K562 (cell line): ENCODE measurements around the gene RPP25. TPM values are rescaled to one million over a fixed set of nuclear protein-coding genes. Genes with fewer than 3 reads are reported as not detected.

ENCODE experiments used
- ATAC-seq: fragments of 200-7000 bp; cut with Tn5 transposase; 3 replicates; pipeline ENCODE4 v1.9.1; 2020; ENCODE audit warnings: moderate library complexity
- BruUV-seq: library from RNA; stranded (reverse); fragments of 400-500 nt; replicated peaks from 2 replicates; lab custom pipeline; 2021; lab: Mats Ljungman, UMichigan
- CTCF ChIA-PET: fragments of 300-600 bp; formaldehyde crosslinking; extraction: SDS; loops from one replicate; lab custom pipeline; 2021; ENCODE audit warnings: low intra/inter-chr PET ratio; lab: Yijun Ruan, JAX
- POLR2A ChIA-PET: fragments of 300-600, 350-650 bp; sonication (Branson Sonifier 250); formaldehyde crosslinking; extraction: SDS; loops from one replicate; lab custom pipeline; 2021; ENCODE audit warnings: antibody characterized with exemption, inconsistent platforms; lab: Yijun Ruan, JAX
- DNase-seq, 4 experiments: peaks; one replicate each; pipeline versions ENCODE4 v3.0.0 to v3.0.0-alpha.2; 2011 to 2018; ENCODE audit warnings: low spot score in 3 of 4, mixed read lengths in 3 of 4; ENCODE audit errors: extremely low read depth in 1 of 4
- FAIRE-seq: peaks from 2 replicates; lab custom pipeline; 2011; peaks lifted over from hg19 to GRCh38; lab: Jason Lieb, UNC
- H2AFZ ChIP-seq: 2 replicates; pipeline ENCODE4 v1.6.0; 2011; ENCODE audit warnings: low read depth, low read length, control low read depth, inconsistent platforms
- H3K27ac ChIP-seq: fragments of 200-600 bp; 3 replicates; pipeline ENCODE4 v1.8.0; 2011; ENCODE audit warnings: low read depth, mild to moderate bottlenecking, control low read depth, inconsistent platforms, low read length, moderate library complexity, mixed read lengths; ENCODE audit errors: extremely low read depth
- H3K27me3 ChIP-seq, 2 experiments: fragments of 300-600 bp in 1 of 2; 2 replicates in 1 of 2; 3 replicates in 1 of 2; pipeline versions ENCODE4 v1.6.0 to v1.8.0; 2011; ENCODE audit warnings: inconsistent platforms in 2 of 2, low read length in 2 of 2, mild to moderate bottlenecking in 1 of 2, mixed read lengths in 1 of 2, moderate library complexity in 1 of 2; ENCODE audit not compliant: control insufficient read depth in 2 of 2, insufficient read depth in 2 of 2
- H3K36me3 ChIP-seq: fragments of 300-600 bp; 3 replicates; pipeline ENCODE4 v1.8.0; 2011; ENCODE audit warnings: mild to moderate bottlenecking, low read length, inconsistent platforms; ENCODE audit not compliant: control insufficient read depth, insufficient read depth
- H3K4me1 ChIP-seq, 2 experiments: fragments of 200-600 bp in 1 of 2; replicated peaks in 1 of 2; 2 replicates in 1 of 2; 3 replicates in 1 of 2; pipeline versions ENCODE4 v1.5.1 to v1.8.0; 2011; ENCODE audit warnings: inconsistent platforms in 2 of 2, low read length in 2 of 2, mild to moderate bottlenecking in 1 of 2, mixed read lengths in 1 of 2, moderate library complexity in 1 of 2; ENCODE audit not compliant: control insufficient read depth in 2 of 2, insufficient read depth in 2 of 2
- H3K4me2 ChIP-seq: 2 replicates; pipeline ENCODE4 v1.6.1; 2011; ENCODE audit warnings: low read length, control low read depth, inconsistent platforms, mixed read lengths; ENCODE audit not compliant: insufficient read depth
- H3K4me3 ChIP-seq: fragments of 200-600 bp; sonication (generic), shearing (Covaris generic); 2 replicates; pipeline ENCODE4 v1.5.1; 2016; ENCODE audit warnings: control low read depth, inconsistent platforms
- H3K79me2 ChIP-seq: fragments of 200-600 bp; 3 replicates; pipeline ENCODE4 v1.8.0; 2011; ENCODE audit warnings: low read length, inconsistent platforms; ENCODE audit not compliant: control insufficient read depth, insufficient read depth
- H3K9ac ChIP-seq, 2 experiments: 2 replicates each; pipeline versions ENCODE4 v1.6.0 to v1.6.1; 2011; ENCODE audit warnings: low read depth in 2 of 2, low read length in 2 of 2, control low read depth in 1 of 2, inconsistent platforms in 1 of 2, mild to moderate bottlenecking in 1 of 2, mixed read lengths in 1 of 2; ENCODE audit not compliant: insufficient read depth in 1 of 2
- H3K9me1 ChIP-seq: one replicate; pipeline ENCODE4 v1.6.0; 2011; ENCODE audit warnings: inconsistent platforms, mild to moderate bottlenecking, low read length, moderate library complexity; ENCODE audit not compliant: control insufficient read depth, insufficient read depth
- H3K9me3 ChIP-seq: replicated peaks from 2 replicates; pipeline ENCODE4 v1.5.1; 2011; ENCODE audit warnings: low read depth, low read length, inconsistent platforms; ENCODE audit not compliant: control insufficient read depth, insufficient read depth
- H4K20me1 ChIP-seq: replicated peaks from 2 replicates; pipeline ENCODE4 v1.6.1; 2011; ENCODE audit warnings: low read length, inconsistent platforms, mixed read lengths; ENCODE audit not compliant: control insufficient read depth, insufficient read depth
- CREM ChIP-seq: IDR thresholded peaks from 2 replicates; pipeline ENCODE4 v1.6.1; 2014; ENCODE audit warnings: antibody characterized with exemption, low read depth
- ETS1 ChIP-seq: conservative IDR thresholded peaks from 2 replicates; pipeline ENCODE4 v1.6.1; 2011; ENCODE audit warnings: low read depth, mild to moderate bottlenecking, low read length; ENCODE audit not compliant: control insufficient read depth
- FOS ChIP-seq: IDR thresholded peaks from 3 replicates; pipeline ENCODE4 v1.6.1; 2011; ENCODE audit not compliant: insufficient read length; ENCODE audit errors: extremely low read depth
- FOXA1 ChIP-seq: fragments of 450-650 bp; IDR thresholded peaks from 2 replicates; pipeline ENCODE4 v1.6.1; 2016; ENCODE audit warnings: mild to moderate bottlenecking, borderline replicate concordance
- JUND ChIP-seq, 2 experiments: IDR thresholded peaks; 2 replicates in 1 of 2; 3 replicates in 1 of 2; pipeline ENCODE4 v1.6.1; 2011; ENCODE audit warnings: borderline replicate concordance in 2 of 2, low read depth in 2 of 2, low read length in 2 of 2, improper control_type of control experiment in 1 of 2, missing biosample characterization in 1 of 2, missing genetic modification characterization in 1 of 2, missing genetic modification reagents in 1 of 2
- NR2C2 ChIP-seq, 2 experiments: fragments of 200-800 bp in 1 of 2; sonication (Bioruptor generic) in 1 of 2; sonication (generic) in 1 of 2; formaldehyde crosslinking in 1 of 2; IDR thresholded peaks; 2 replicates each; pipeline versions ENCODE4 v1.6.1 to v1.8.0; 2016 to 2022; ENCODE audit warnings: mild to moderate bottlenecking in 1 of 2, missing compliant biosample characterization in 1 of 2, missing genetic modification characterization in 1 of 2, missing genetic modification reagents in 1 of 2
- NR4A1 ChIP-seq, 2 experiments: fragments of 250-450 bp in 1 of 2; fragments of 450-650 bp in 1 of 2; sonication (Bioruptor Pico) in 1 of 2; IDR thresholded peaks; 2 replicates each; pipeline versions ENCODE4 v1.4.0 to v1.6.1; 2016 to 2020; ENCODE audit warnings: mild to moderate bottlenecking in 2 of 2, missing compliant biosample characterization in 1 of 2, missing genetic modification characterization in 1 of 2, moderate library complexity in 1 of 2
- TAL1 ChIP-seq: fragments of 450-650 bp; IDR thresholded peaks from 2 replicates; pipeline ENCODE4 v1.6.1; 2016; ENCODE audit warnings: mild to moderate bottlenecking
- TBL1XR1 ChIP-seq, 2 experiments: IDR thresholded peaks; 2 replicates each; pipeline ENCODE4 v1.6.1; 2012; ENCODE audit warnings: improper control_type of control experiment in 2 of 2, low read length in 2 of 2, mild to moderate bottlenecking in 1 of 2
- ZBTB7A ChIP-seq: IDR thresholded peaks from 2 replicates; pipeline ENCODE4 v1.6.1; 2011; ENCODE audit warnings: low read depth, mild to moderate bottlenecking, low read length, moderate library complexity, borderline replicate concordance; ENCODE audit not compliant: control insufficient read depth
- ZKSCAN1 ChIP-seq: fragments of 150-350 bp; IDR thresholded peaks from 2 replicates; pipeline ENCODE4 v1.6.1; 2016; ENCODE audit warnings: low read depth, low read length
- ZNF444 ChIP-seq: fragments of 250-450 bp; sonication (Bioruptor Pico); IDR thresholded peaks from 2 replicates; pipeline ENCODE4 v1.4.0; 2020; ENCODE audit warnings: mild to moderate bottlenecking, moderate library complexity
- in situ Hi-C: fragments of 300-500 bp; cut with MboI; formaldehyde crosslinking; loops from 4 replicates; pipeline ENCODE4 v1.15.0; 2018; ENCODE audit warnings: inconsistent platforms, mixed read lengths
- intact Hi-C: fragments of 100-400 bp; cut with micrococcal nuclease; formaldehyde crosslinking; loops from 2 replicates; pipeline ENCODE4 v1.14.2; 2022
- polyA plus RNA-seq, 8 experiments: library from polyadenylated mRNA; depleted of rRNA in 4 of 8; stranded (reverse) in 5 of 8; unstranded in 3 of 8; fragments of >200 nt; fragmentation: Nextera tagmentation in 2 of 8; fragmentation: Illumina TruSeq in 1 of 8; extraction: Ambion mirVana in 2 of 8; extraction: Trizol in 1 of 8; gene quantifications; 2 replicates each; pipeline versions ENCODE4 v1.2.1 to v1.2.3, GENCODE V29; 2011 to 2014; ENCODE audit warnings: inconsistent platforms in 1 of 8, missing spikeins in 1 of 8
- total RNA-seq, 7 experiments: library from RNA; depleted of rRNA in 6 of 7; stranded (reverse); fragments of >200 nt in 6 of 7; fragmentation: Illumina TruSeq in 2 of 7; extraction: Trizol in 2 of 7; gene quantifications; 2 replicates each; pipeline versions ENCODE4 v1.2.1 to v1.2.3, GENCODE V29; 2011 to 2021; ENCODE audit warnings: low replicate concordance in 1 of 7
- TF ChIP-seq, protein P1 (sequence below): fragments of 450-650 bp; IDR thresholded peaks from 2 replicates; pipeline ENCODE4 v1.6.1; 2018; ENCODE audit not compliant: partially characterized antibody
- TF ChIP-seq, protein P2 (sequence below): sonication (generic); formaldehyde crosslinking; IDR thresholded peaks from 2 replicates; pipeline ENCODE4 v1.8.0; 2022; ENCODE audit warnings: mild to moderate bottlenecking, low read depth, missing genetic modification reagents

RPP25 gene
- total and polyA plus RNA-seq, 9 of the 15 experiments (the other 6 are each of a cell fraction or from before 2014, with no cell fraction given), result 1.1 to 12.3 (median 5.6) TPM

GRCh38 chr15:74954515-74954914 lies 2.1 kb downstream of the RPP25 start:
- CTCF ChIA-PET, result interaction anchor here (1.0 to 1.1 kb wide), 2 partner anchors 184 to 250 kb away, joined by 3 to 5 read pairs; no protein-coding TSS in a partner anchor
- Histone ChIP-seq H3K27ac (no peak overlapping the region), H4K20me1 (peaks cover 41% of the 10 kb centered on the region), H3K4me1 (peaks cover 39 to 67% of the 10 kb centered on the region in 2 experiments), H3K79me2 (peaks cover 7% of the 10 kb centered on the region; the same call in 1 of the 3 replicates), H3K27me3 (peaks cover 16 to 17% of the 10 kb centered on the region in 2 experiments), H3K4me3 (peak overlapping the region; percentile 5; the same call in 1 of the 2 replicates), H3K9me1 (peaks cover 4% of the 10 kb centered on the region), H3K4me2 (peak overlapping the region; percentile 34; the same call in 1 of the 2 replicates), H2AFZ (no peak overlapping the region), H3K36me3 (no peaks in the 10 kb centered on the region), H3K9ac (no peak overlapping the region), H3K9me3 (no peaks in the 10 kb centered on the region)
- intact Hi-C loops, result loop anchor here (2.0 to 10.0 kb wide), 5 partner anchors 34 to 580 kb away; partner anchors contain the start of genes C15orf39 and ULK3
- POLR2A ChIA-PET, result interaction anchor here (0.6 to 2.0 kb wide), 18 partner anchors 8 to 261 kb away, joined by 3 to 8 read pairs (median 4); partner anchors contain the start of genes C15orf39, CPLX3, FAM219B and PPCDC
- BruUV-seq, result no TSS peak
- FAIRE-seq (peak; percentile 97), DNase-seq (peak; percentile 86 to 95 (median 90)), ATAC-seq (peak; percentile 66)
- in situ Hi-C loops, result loop anchor here (5.0 kb wide), 1 partner anchor 317 kb away; no protein-coding TSS in a partner anchor
- TF ChIP-seq NR4A1 (CRISPR knock-in tag; IDR thresholded peaks at IDR 0.05) (0 out of 2 replicates have a peak, but pooled peaks have one; percentile 30), NR4A1 (tag; IDR thresholded peaks at IDR 0.05) (peak; percentile 91), ZNF444 (CRISPR knock-in tag) (peak; percentile 68; the same call in 1 of the 2 replicates), ZKSCAN1 (peak; percentile 49; the same call in 1 of the 2 replicates), ETS1 (peak; percentile 93), FOXA1 (no peak), NR2C2 (CRISPR knock-in tag; IDR thresholded peaks at IDR 0.05) (no peak), NR2C2 (tag; IDR thresholded peaks at IDR 0.05) (peak; percentile 54; the same call in 1 of the 2 replicates), ZBTB7A (peak; percentile 74), TBL1XR1 (IDR thresholded peaks at IDR 0.05; ENCODE audit: low read length in 2 of 2) (peak; percentile 75 to 98; a peak in 3 of 4 replicates), CREM (peak; percentile 75), TAL1 (peak; percentile 99), FOS (peak; percentile 23), JUND (IDR thresholded peaks at IDR 0.05; ENCODE audit: borderline replicate concordance, low read depth, low read length) (peak; percentile 89), JUND (tag; IDR thresholded peaks at IDR 0.05; ENCODE audit: borderline replicate concordance, low read depth, low read length) (peak; percentile 74; the same call in 1 of the 3 replicates)
- TF ChIP-seq, protein P1, sequence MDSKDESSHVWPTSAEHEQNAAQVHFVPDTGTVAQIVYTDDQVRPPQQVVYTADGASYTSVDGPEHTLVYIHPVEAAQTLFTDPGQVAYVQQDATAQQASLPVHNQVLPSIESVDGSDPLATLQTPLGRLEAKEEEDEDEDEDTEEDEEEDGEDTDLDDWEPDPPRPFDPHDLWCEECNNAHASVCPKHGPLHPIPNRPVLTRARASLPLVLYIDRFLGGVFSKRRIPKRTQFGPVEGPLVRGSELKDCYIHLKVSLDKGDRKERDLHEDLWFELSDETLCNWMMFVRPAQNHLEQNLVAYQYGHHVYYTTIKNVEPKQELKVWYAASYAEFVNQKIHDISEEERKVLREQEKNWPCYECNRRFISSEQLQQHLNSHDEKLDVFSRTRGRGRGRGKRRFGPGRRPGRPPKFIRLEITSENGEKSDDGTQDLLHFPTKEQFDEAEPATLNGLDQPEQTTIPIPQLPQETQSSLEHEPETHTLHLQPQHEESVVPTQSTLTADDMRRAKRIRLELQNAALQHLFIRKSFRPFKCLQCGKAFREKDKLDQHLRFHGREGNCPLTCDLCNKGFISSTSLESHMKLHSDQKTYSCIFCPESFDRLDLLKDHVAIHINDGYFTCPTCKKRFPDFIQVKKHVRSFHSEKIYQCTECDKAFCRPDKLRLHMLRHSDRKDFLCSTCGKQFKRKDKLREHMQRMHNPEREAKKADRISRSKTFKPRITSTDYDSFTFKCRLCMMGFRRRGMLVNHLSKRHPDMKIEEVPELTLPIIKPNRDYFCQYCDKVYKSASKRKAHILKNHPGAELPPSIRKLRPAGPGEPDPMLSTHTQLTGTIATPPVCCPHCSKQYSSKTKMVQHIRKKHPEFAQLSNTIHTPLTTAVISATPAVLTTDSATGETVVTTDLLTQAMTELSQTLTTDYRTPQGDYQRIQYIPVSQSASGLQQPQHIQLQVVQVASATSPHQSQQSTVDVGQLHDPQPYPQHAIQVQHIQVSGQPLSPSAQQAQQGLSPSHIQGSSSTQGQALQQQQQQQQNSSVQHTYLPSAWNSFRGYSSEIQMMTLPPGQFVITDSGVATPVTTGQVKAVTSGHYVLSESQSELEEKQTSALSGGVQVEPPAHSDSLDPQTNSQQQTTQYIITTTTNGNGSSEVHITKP, result peak; percentile 48
- TF ChIP-seq, protein P2, sequence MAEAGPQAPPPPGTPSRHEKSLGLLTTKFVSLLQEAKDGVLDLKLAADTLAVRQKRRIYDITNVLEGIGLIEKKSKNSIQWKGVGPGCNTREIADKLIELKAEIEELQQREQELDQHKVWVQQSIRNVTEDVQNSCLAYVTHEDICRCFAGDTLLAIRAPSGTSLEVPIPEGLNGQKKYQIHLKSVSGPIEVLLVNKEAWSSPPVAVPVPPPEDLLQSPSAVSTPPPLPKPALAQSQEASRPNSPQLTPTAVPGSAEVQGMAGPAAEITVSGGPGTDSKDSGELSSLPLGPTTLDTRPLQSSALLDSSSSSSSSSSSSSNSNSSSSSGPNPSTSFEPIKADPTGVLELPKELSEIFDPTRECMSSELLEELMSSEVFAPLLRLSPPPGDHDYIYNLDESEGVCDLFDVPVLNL (CRISPR knock-in tag), result no peak
